ENCODE results near the gene STYK1.
"Not testable (repeated sequence)": the region's sequence is repeated elsewhere in the genome, so short reads cannot be mapped to it uniquely, and the experiment has no call there.

STYK1 gene

DNA sequence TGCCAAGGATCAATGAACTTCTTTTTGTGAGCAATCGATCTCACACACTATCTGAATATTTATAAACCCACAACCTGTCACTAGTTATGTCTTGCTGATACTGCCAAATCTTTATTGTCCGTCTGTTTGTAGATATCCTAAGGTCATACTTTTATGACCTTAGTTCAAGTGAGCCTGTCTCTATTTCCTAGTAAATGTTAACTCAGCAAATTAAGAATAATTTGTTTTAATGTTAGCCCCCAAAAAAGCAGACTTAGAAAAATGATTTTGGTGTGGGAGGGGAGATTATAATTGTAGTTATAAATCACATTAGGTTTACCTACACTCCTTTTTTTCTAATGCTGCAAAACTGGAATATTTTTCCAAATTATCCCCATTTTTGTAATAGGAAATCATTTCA lies 9.4 kb downstream of the STYK1 start:
- Histone ChIP-seq H3K4me1 (ENCODE audit: insufficient read depth, low read length) (no peaks in the 10 kb centered on the region), H3K27me3 (ENCODE audit: insufficient read depth, low read length) (no peaks in the 10 kb centered on the region), H3K4me3 (ENCODE audit: low read length) (no peak overlapping the region), H3K9me3 (ENCODE audit: low read length) (no peaks in the 10 kb centered on the region), H2AFZ (ENCODE audit: low read depth, low read length) (no peak overlapping the region), H3K36me3 (ENCODE audit: insufficient read depth, low read length) (no peaks in the 10 kb centered on the region)

DNA sequence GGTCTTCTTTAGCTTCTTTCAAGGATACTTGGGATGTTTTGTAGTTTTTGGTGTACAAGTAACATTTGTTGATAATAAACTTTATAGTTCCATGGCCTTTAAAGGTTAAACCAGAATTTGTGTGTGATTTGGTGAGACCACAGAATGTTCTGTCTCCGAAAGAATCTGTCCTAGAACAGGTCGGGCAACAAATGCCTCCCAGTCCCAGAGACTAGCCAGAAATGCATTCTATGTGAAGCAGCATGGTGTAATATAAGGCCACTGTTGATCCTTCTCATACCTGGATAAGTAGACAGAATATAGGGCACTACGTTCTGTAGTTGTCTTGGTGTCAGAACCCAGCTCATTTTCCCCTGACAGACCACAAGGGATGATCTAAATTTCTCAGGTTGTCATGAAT lies 10.0 kb downstream of the STYK1 start:
- H3K36me3 ChIP-seq (ENCODE audit: insufficient read depth, low read length), result no peaks in the 10 kb centered on the region
- no peaks in the 10 kb centered on the region for H3K9me3 ChIP-seq (ENCODE audit: low read length)
- H3K4me3 ChIP-seq (ENCODE audit: low read length), result no peak overlapping the region
- H2AFZ ChIP-seq (ENCODE audit: low read depth, low read length), result no peak overlapping the region
- no peaks in the 10 kb centered on the region for H3K27me3 ChIP-seq (ENCODE audit: insufficient read depth, low read length)
- no peaks in the 10 kb centered on the region for H3K4me1 ChIP-seq (ENCODE audit: insufficient read depth, low read length)

DNA sequence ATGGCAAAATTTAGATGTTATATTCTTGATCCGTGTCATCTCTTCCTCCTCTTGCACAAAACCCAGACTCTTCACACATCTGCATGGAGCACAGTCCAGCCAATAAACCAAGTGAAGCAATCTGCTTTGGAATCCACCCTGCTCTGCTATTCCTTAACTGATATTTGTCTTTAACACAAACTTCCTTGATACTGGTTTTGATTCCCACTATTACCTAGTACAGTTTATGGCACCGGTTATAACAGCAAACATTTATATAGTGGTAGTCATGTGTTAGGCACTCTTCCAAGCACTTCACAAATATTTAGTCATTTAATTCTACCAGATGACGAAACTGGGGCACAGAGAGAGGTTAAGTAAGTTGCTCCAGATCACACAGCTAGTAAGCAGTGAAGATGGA lies 12.5 kb downstream of the STYK1 start:
- Histone ChIP-seq H3K36me3 (ENCODE audit: insufficient read depth, low read length) (no peaks in the 10 kb centered on the region), H2AFZ (ENCODE audit: low read depth, low read length) (no peak overlapping the region)

DNA sequence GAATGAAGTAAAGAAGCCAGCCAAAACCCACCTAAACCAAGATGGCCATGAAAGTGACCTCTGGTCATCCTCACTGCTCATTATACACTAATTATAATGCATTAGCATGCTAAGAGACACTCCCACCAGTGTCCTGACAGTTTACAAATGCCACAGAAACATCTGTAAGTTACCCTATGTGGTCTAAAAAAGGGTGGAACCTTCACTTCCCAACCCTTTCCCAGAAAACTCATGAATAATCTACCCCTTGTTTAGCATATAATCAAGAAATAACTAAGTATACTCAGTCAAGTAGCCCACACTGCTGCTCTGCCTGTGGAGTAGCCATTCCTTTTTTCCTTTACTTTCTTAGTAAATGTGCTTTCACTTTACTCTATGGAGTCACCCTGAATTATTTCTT lies 19.8 kb downstream of the STYK1 start:
- no peak overlapping the region for H2AFZ ChIP-seq (ENCODE audit: low read depth, low read length)
- H3K4me3 ChIP-seq (ENCODE audit: low read length), result no peak overlapping the region
- no peaks in the 10 kb centered on the region for H3K36me3 ChIP-seq (ENCODE audit: insufficient read depth, low read length)
- H3K9me3 ChIP-seq (ENCODE audit: low read length), result peaks cover 3% of the 10 kb centered on the region
- H3K27me3 ChIP-seq (ENCODE audit: insufficient read depth, low read length), result no peaks in the 10 kb centered on the region
- no peaks in the 10 kb centered on the region for H3K4me1 ChIP-seq (ENCODE audit: insufficient read depth, low read length)

More for the DNA sequence above, 12.5 kb downstream of the STYK1 start:
- Histone ChIP-seq H3K4me1 (ENCODE audit: insufficient read depth, low read length) (no peaks in the 10 kb centered on the region), H3K27me3 (ENCODE audit: insufficient read depth, low read length) (no peaks in the 10 kb centered on the region), H3K4me3 (ENCODE audit: low read length) (no peak overlapping the region), H3K9me3 (ENCODE audit: low read length) (peaks cover 3% of the 10 kb centered on the region)

DNA sequence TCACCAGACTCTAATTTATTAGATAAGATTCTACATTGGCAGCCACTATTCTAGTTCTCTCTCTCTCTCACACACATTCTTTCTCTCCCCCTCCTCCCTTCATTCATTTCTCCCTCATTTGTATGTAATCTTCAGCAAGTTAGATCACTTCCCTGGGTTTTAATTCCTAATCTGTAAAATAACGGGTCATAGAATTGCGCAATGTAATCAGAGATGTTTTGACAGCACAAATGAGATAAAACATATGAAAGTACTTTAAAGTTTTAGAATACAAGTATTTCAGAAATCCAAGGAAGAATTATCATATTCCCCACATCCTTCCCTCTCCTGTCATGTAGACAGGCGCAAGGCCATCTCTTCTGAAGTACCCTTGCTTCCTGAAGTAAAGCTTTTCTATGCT lies 21.7 kb downstream of the STYK1 start:
- no peaks in the 10 kb centered on the region for H3K4me1 ChIP-seq (ENCODE audit: insufficient read depth, low read length)
- no peaks in the 10 kb centered on the region for H3K27me3 ChIP-seq (ENCODE audit: insufficient read depth, low read length)
- H3K4me3 ChIP-seq (ENCODE audit: low read length), result no peak overlapping the region
- H2AFZ ChIP-seq (ENCODE audit: low read depth, low read length), result no peak overlapping the region
- no peaks in the 10 kb centered on the region for H3K36me3 ChIP-seq (ENCODE audit: insufficient read depth, low read length)
- H3K9me3 ChIP-seq (ENCODE audit: low read length), result peaks cover 3% of the 10 kb centered on the region

DNA sequence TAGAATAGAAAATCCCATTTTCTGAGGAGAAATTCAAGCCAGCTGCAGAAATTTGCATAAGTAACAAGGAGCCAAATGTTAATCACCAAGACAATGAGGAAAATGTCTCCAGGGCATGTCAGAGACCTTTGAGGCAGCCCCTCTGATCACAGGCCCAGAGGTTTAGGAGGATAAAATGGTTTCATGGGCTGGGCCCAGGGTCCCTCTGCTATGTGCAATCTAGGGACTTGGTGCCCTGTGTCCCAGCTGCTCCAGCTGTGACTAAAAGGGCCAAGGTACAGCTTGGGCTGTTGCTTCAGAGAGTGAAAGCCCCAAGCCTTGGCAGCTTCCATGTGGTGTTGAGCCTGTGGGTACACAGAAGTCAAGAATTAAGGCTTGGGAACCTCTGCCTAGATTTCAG lies 27.3 kb downstream of the STYK1 start:
- H3K9me3 ChIP-seq (ENCODE audit: low read length); H2AFZ ChIP-seq (ENCODE audit: low read depth, low read length); H3K4me1 ChIP-seq (ENCODE audit: insufficient read depth, low read length); H3K27me3 ChIP-seq (ENCODE audit: insufficient read depth, low read length); H3K36me3 ChIP-seq (ENCODE audit: insufficient read depth, low read length); H3K4me3 ChIP-seq (ENCODE audit: low read length): not testable (repeated sequence)

DNA sequence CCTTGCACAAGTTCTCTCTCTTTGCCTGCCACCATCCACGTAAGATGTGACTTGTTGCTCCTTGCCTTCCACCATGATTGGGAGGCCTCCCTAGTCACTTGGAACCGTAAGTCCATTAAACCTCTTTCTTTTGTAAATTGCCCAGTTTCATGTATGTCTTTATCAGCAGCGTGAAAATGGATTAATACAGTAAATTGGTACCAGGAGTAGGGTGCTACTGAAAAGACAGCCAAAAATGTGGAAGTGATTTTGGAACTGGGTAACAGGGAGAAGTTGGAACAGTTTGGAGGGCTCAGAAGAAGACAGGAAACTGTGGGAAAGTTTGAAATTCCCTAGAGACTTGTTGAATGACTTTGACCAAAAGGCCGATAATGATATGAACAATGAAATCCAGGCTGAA lies 27.9 kb downstream of the STYK1 start:
- no peak overlapping the region for H3K4me3 ChIP-seq (ENCODE audit: low read length)
- H3K4me1 ChIP-seq (ENCODE audit: insufficient read depth, low read length), result no peaks in the 10 kb centered on the region
- no peaks in the 10 kb centered on the region for H3K36me3 ChIP-seq (ENCODE audit: insufficient read depth, low read length)
- no peaks in the 10 kb centered on the region for H3K27me3 ChIP-seq (ENCODE audit: insufficient read depth, low read length)
- H3K9me3 ChIP-seq (ENCODE audit: low read length), result peaks cover 3% of the 10 kb centered on the region
- H2AFZ ChIP-seq (ENCODE audit: low read depth, low read length), result no peak overlapping the region

DNA sequence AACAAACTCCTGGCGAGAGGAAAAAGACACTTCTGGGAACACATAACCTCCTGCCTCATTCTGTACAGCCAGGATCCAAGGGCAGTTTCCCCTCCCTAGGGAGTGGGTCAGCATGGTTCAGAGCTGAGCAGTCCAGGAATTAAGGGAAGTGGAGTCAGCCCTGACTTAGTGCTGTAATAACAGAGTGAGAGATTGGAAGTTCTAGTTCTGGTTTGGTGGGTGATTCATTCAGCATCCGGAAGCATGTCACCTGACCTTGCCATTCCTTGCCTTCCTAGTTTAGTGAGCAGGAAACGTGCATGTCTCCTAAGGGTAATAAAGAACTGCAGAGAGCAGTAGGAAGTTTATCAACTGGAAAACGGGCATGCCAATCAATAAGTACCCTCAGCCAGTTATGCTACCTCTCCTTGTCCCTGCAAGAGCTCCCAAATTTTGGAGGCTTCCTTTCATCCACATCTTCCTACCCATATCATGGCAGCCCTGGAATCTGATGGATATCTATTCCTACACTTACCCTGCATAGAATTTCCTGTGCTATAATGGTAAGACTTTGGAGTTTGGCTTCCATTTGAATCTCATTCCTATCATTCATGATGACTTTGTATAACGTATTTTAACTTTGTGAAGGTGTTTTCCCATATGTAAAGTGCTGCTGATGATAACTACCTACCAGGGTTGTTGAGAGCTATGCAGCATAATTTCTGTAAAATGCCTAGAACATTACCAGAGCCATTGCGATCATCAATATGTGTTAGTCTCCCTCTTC lies 31.9 kb downstream of the STYK1 start:
- Histone ChIP-seq H3K4me1 (ENCODE audit: insufficient read depth, low read length) (no peaks in the 10 kb centered on the region), H3K9me3 (ENCODE audit: low read length) (peaks cover 3% of the 10 kb centered on the region), H3K36me3 (ENCODE audit: insufficient read depth, low read length) (no peaks in the 10 kb centered on the region), H2AFZ (ENCODE audit: low read depth, low read length) (no peak overlapping the region), H3K4me3 (ENCODE audit: low read length) (no peak overlapping the region), H3K27me3 (ENCODE audit: insufficient read depth, low read length) (no peaks in the 10 kb centered on the region)

DNA sequence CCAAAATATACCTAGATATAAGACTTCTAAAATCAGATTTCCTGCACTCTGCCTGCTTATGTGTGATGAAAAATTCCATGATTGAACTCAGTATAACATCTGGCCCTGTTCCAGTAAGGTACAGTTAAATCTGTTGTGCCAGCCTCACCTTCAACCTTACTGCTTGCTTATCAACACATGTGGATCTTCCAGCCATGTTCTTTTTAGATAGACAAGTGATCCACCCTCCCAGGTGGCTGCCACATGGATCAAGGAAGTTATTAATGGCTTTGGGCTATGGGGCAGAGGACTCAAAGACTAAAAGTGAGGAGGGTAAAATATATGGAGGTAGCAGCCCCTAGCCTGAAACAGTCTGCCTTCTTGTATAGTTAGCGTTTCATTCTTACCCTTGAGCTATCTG lies 35.1 kb downstream of the STYK1 start:
- Histone ChIP-seq H3K27me3 (ENCODE audit: insufficient read depth, low read length) (no peaks in the 10 kb centered on the region), H3K36me3 (ENCODE audit: insufficient read depth, low read length) (no peaks in the 10 kb centered on the region), H3K4me1 (ENCODE audit: insufficient read depth, low read length) (no peaks in the 10 kb centered on the region), H3K9me3 (ENCODE audit: low read length) (no peaks in the 10 kb centered on the region), H2AFZ (ENCODE audit: low read depth, low read length) (no peak overlapping the region), H3K4me3 (ENCODE audit: low read length) (no peak overlapping the region)

DNA sequence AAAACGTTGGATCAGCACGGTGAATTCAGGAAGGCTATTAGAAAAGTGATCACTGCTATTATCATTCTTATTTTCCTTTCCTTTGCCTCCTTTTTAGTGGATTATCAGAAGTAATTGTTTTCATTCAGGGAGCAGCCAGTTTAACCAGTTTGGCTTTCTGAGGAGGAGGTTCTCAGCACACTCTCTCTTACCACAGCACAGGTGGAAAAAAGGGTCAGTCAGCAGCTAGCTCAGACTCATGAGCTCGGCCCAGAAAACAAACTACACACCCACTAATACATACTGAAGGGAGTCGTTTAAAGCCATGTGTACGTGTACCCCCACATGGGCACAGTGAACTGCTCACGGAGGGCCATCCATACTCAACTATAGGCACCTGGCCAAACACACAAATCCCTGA lies 37.2 kb downstream of the STYK1 start:
- no peaks in the 10 kb centered on the region for H3K27me3 ChIP-seq (ENCODE audit: insufficient read depth, low read length)
- no peaks in the 10 kb centered on the region for H3K9me3 ChIP-seq (ENCODE audit: low read length)
- H3K4me3 ChIP-seq (ENCODE audit: low read length), result no peak overlapping the region
- no peaks in the 10 kb centered on the region for H3K36me3 ChIP-seq (ENCODE audit: insufficient read depth, low read length)
- no peaks in the 10 kb centered on the region for H3K4me1 ChIP-seq (ENCODE audit: insufficient read depth, low read length)
- H2AFZ ChIP-seq (ENCODE audit: low read depth, low read length), result no peak overlapping the region

DNA sequence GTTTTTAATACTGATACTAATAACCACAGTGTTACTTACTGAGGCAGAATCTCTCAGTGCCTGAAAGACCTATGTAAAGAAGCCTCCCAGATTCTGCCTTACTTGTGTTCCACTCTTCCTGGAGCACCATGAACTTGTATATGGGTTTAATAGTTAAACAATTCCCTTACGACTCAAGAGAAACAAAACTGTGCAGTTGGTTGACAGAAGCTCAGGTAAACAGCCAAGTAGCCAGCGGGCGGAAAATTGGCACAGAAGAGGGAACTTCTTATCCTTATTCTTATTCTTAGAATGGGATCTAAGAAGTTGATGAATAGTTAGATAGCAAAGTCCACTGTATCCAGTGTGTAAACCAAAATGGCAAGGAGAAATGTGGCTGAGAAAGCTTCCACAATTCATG lies 37.7 kb downstream of the STYK1 start:
- Histone ChIP-seq H3K4me1 (ENCODE audit: insufficient read depth, low read length) (no peaks in the 10 kb centered on the region), H3K9me3 (ENCODE audit: low read length) (no peaks in the 10 kb centered on the region), H3K27me3 (ENCODE audit: insufficient read depth, low read length) (peaks cover under 1% of the 10 kb centered on the region), H3K36me3 (ENCODE audit: insufficient read depth, low read length) (no peaks in the 10 kb centered on the region), H2AFZ (ENCODE audit: low read depth, low read length) (no peak overlapping the region), H3K4me3 (ENCODE audit: low read length) (no peak overlapping the region)

DNA sequence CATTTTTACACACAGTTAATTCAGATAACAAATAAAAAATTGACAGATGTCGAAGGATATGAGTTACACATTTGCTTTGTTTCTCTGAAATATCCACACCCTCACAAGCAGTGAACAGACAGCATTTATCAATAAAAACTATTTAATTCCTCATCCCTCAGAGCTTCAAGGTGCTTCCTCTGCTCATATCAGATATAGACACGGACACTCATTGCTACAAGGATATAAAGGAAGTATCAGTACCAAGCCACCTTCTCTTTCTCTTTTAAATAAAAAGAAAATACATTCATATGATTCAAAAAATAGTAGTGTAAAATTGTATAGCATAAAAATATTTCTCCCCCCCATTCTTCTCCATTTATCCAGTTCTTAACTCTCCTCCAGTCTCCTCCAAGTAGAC lies 38.5 kb downstream of the STYK1 start:
- H3K4me1 ChIP-seq (ENCODE audit: insufficient read depth, low read length), result no peaks in the 10 kb centered on the region
- no peaks in the 10 kb centered on the region for H3K36me3 ChIP-seq (ENCODE audit: insufficient read depth, low read length)
- H3K27me3 ChIP-seq (ENCODE audit: insufficient read depth, low read length), result peaks cover 4% of the 10 kb centered on the region
- no peaks in the 10 kb centered on the region for H3K9me3 ChIP-seq (ENCODE audit: low read length)
- no peak overlapping the region for H3K4me3 ChIP-seq (ENCODE audit: low read length)
- no peak overlapping the region for H2AFZ ChIP-seq (ENCODE audit: low read depth, low read length)

DNA sequence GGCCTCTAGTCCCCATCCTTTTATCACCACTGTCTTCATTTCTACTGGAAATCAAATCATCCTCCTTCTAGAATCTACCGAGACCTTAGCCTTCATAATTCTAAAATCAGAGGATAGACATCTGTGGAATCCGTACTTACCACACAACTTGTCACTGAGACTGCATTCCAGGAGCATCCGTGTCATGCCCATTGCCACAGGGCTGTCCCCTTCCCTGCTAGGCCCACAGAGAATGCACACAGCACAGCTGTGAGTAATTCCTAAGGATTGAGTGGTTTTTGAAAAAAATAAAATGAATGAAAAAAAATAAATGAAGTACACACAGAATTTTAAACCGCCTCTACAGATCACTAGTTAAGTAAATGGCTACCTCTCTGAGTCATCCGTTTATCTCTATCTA lies 39.4 kb downstream of the STYK1 start:
- Histone ChIP-seq H3K36me3 (ENCODE audit: insufficient read depth, low read length) (no peaks in the 10 kb centered on the region), H3K27me3 (ENCODE audit: insufficient read depth, low read length) (peaks cover 4% of the 10 kb centered on the region), H2AFZ (ENCODE audit: low read depth, low read length) (no peak overlapping the region), H3K4me1 (ENCODE audit: insufficient read depth, low read length) (no peaks in the 10 kb centered on the region), H3K9me3 (ENCODE audit: low read length) (no peaks in the 10 kb centered on the region), H3K4me3 (ENCODE audit: low read length) (no peak overlapping the region)

DNA sequence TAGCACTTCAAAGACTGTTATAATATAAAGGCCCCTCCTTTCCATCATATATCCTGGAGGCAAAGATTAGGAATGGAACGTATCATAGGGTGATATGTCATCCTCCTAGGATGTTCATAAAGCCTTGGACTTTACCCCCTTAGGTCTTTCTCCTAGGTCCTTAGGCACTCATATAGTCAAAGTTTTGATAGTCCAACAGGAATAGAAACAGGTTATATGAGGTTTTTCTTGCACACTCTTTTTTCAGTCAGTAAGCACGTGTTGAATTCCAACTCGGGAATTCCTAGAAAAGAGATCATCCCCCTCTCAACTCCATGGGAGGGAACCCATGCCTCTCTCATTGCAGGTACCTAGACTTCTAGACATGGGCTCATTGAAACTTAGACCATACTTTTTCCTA lies 40.3 kb downstream of the STYK1 start:
- H3K9me3 ChIP-seq (ENCODE audit: low read length), result no peaks in the 10 kb centered on the region

More for the DNA sequence above, 40.3 kb downstream of the STYK1 start:
- no peaks in the 10 kb centered on the region for H3K36me3 ChIP-seq (ENCODE audit: insufficient read depth, low read length)
- H2AFZ ChIP-seq (ENCODE audit: low read depth, low read length), result no peak overlapping the region
- no peak overlapping the region for H3K4me3 ChIP-seq (ENCODE audit: low read length)
- H3K27me3 ChIP-seq (ENCODE audit: insufficient read depth, low read length), result peaks cover 4% of the 10 kb centered on the region
- no peaks in the 10 kb centered on the region for H3K4me1 ChIP-seq (ENCODE audit: insufficient read depth, low read length)

Data from neuron (in vitro differentiated cells).